ENCODE measurements around the gene OMA1. TPM values are rescaled to one million over a fixed set of nuclear protein-coding genes. Genes with fewer than 3 reads are reported as not detected.

OMA1 gene
- total and polyA plus RNA-seq, 2 of the 4 experiments (the other 2 are of a cell fraction): 5.9 to 6.4 TPM

DNA sequence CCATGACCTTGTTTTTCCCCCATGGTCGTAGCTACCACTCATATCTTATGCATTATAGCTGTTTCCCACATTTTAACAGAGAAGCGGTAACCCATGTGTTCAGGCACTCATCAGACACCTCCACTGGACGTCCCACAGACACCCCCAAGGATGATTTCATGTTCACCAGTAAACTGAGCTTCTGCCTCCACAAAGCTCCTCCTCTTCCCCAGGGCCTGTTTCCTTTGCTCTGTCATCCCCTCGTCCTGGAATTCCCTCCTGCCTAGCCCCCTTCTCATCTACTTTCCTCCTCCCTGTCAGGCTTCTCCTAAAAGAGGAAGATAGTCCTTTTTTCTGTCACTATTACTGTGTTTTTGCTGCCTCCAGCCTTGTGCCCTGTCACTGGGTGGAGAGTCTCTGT is 111.2 kb downstream of the OMA1 start:
- H3K27me3 ChIP-seq (ENCODE audit: control insufficient read depth, insufficient read depth, low read length): no peaks in the 10 kb centered on the region; the same call in 1 of the 2 replicates
- H3K4me1 ChIP-seq (ENCODE audit: control insufficient read depth, insufficient read depth, low read length): peaks cover 6% of the 10 kb centered on the region; the same call in 1 of the 2 replicates
- no peak overlapping the region for H4K5ac ChIP-seq (ENCODE audit: low read depth, low read length)
- CTCF ChIA-PET: no interaction called here
- POLR2A ChIA-PET (ENCODE audit: unreplicated experiment): no interaction called here
- no TSS peak for BruUV-seq (replicated peaks)
- H3K56ac ChIP-seq (ENCODE audit: extremely low read depth, insufficient read depth, low read length): no peak overlapping the region
- no peak overlapping the region for H2AK5ac ChIP-seq (ENCODE audit: low read depth, low read length)
- H3K4me2 ChIP-seq (ENCODE audit: low read depth, low read length): no peak overlapping the region
- H3K4me3 ChIP-seq (ENCODE audit: insufficient read depth, low read depth, low read length): no peak overlapping the region
- no peak overlapping the region for H3K9ac ChIP-seq (ENCODE audit: low read depth, low read length)
- intact Hi-C loops (cut with micrococcal nuclease): no loop called here
- no peak overlapping the region for H3K23ac ChIP-seq (ENCODE audit: low read depth, low read length)
- H3K79me1 ChIP-seq (ENCODE audit: low read depth in 1 of 2, low read length in 2 of 2): no peaks in the 10 kb centered on the region
- H3K9me3 ChIP-seq (ENCODE audit: control insufficient read depth, insufficient read depth, low read length): no peaks in the 10 kb centered on the region
- H2BK5ac ChIP-seq (ENCODE audit: low read depth, low read length, poor library complexity, severe bottlenecking): no peak overlapping the region
- no peak overlapping the region for H2BK15ac ChIP-seq (ENCODE audit: low read depth, low read length)
- no peaks in the 10 kb centered on the region for H4K20me1 ChIP-seq (ENCODE audit: insufficient read depth, low read length)
- no peaks in the 10 kb centered on the region for H3K36me3 ChIP-seq (ENCODE audit: control insufficient read depth, insufficient read depth, low read length)
- no peak overlapping the region for H4K91ac ChIP-seq (ENCODE audit: insufficient read depth, low read depth, low read length)
- no peak overlapping the region for H3K27ac ChIP-seq (ENCODE audit: insufficient read depth, low read length)
- in situ Hi-C loops (cut with MboI; ENCODE audit: low sequenced_read_pairs): no loop called here
- peak overlapping the region; percentile 39 for H2AFZ ChIP-seq (replicated peaks; ENCODE audit: low read length, poor library complexity)
- no peak overlapping the region for H3K18ac ChIP-seq (ENCODE audit: low read depth, low read length)
- DNase-seq (no peak), ATAC-seq (ENCODE audit: low read depth) (no peak)
- dilution Hi-C loops (cut with HindIII; ENCODE audit: low sequenced_read_pairs, unreplicated experiment): no loop called here
- no peak overlapping the region for H2BK120ac ChIP-seq (ENCODE audit: low read depth, low read length)
- H2BK20ac ChIP-seq (ENCODE audit: low read depth, low read length): no peak overlapping the region
- H4K8ac ChIP-seq (ENCODE audit: low read depth in 2 of 2, low read length in 2 of 2): no peak overlapping the region
- no peak overlapping the region for H2AK9ac ChIP-seq (replicated peaks; ENCODE audit: low read depth, low read length, poor library complexity)
- 72% methylated on average over 2 of the region's 4 CpGs; no CpG with 5 or more reads in 1 of the 2 experiments for WGBS, 2 experiments (ENCODE audit: extremely low coverage in 2 of 2, insufficient read length in 1 of 2)
- TF ChIP-seq RCOR1 (IDR thresholded peaks at IDR 0.05; ENCODE audit: insufficient replicate concordance, low read length): no peak
- TF ChIP-seq MAFK (IDR thresholded peaks at IDR 0.05; ENCODE audit: low read depth, low read length): no peak
- TF ChIP-seq MXI1 (IDR thresholded peaks at IDR 0.05; ENCODE audit: borderline replicate concordance, low read depth, low read length): no peak
- TF ChIP-seq SMC3 (IDR thresholded peaks at IDR 0.05; ENCODE audit: low read depth, low read length): no peak
- TF ChIP-seq POLR2A (IDR thresholded peaks at IDR 0.05; ENCODE audit: low read depth, low read length): no peak
- TF ChIP-seq, protein P1, sequence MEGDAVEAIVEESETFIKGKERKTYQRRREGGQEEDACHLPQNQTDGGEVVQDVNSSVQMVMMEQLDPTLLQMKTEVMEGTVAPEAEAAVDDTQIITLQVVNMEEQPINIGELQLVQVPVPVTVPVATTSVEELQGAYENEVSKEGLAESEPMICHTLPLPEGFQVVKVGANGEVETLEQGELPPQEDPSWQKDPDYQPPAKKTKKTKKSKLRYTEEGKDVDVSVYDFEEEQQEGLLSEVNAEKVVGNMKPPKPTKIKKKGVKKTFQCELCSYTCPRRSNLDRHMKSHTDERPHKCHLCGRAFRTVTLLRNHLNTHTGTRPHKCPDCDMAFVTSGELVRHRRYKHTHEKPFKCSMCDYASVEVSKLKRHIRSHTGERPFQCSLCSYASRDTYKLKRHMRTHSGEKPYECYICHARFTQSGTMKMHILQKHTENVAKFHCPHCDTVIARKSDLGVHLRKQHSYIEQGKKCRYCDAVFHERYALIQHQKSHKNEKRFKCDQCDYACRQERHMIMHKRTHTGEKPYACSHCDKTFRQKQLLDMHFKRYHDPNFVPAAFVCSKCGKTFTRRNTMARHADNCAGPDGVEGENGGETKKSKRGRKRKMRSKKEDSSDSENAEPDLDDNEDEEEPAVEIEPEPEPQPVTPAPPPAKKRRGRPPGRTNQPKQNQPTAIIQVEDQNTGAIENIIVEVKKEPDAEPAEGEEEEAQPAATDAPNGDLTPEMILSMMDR (conservative IDR thresholded peaks at IDR 0.05; ENCODE audit: low read depth, low read length): no peak
- TF ChIP-seq RAD21 (IDR thresholded peaks at IDR 0.05; ENCODE audit: low read length): no peak
- TF ChIP-seq, protein P2, sequence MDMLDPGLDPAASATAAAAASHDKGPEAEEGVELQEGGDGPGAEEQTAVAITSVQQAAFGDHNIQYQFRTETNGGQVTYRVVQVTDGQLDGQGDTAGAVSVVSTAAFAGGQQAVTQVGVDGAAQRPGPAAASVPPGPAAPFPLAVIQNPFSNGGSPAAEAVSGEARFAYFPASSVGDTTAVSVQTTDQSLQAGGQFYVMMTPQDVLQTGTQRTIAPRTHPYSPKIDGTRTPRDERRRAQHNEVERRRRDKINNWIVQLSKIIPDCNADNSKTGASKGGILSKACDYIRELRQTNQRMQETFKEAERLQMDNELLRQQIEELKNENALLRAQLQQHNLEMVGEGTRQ (IDR thresholded peaks at IDR 0.05; ENCODE audit: low read depth, low read length): no peak
- TF ChIP-seq, protein P3, sequence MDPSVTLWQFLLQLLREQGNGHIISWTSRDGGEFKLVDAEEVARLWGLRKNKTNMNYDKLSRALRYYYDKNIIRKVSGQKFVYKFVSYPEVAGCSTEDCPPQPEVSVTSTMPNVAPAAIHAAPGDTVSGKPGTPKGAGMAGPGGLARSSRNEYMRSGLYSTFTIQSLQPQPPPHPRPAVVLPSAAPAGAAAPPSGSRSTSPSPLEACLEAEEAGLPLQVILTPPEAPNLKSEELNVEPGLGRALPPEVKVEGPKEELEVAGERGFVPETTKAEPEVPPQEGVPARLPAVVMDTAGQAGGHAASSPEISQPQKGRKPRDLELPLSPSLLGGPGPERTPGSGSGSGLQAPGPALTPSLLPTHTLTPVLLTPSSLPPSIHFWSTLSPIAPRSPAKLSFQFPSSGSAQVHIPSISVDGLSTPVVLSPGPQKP (IDR thresholded peaks at IDR 0.05; ENCODE audit: borderline replicate concordance, low read depth, low read length): no peak
- no peak overlapping the region for H3K4ac ChIP-seq (ENCODE audit: low read depth, low read length)
- no peak overlapping the region for H3K14ac ChIP-seq (replicated peaks; ENCODE audit: low read depth, low read length)
- H3K9me1 ChIP-seq (ENCODE audit: insufficient read depth, low read length): no peaks in the 10 kb centered on the region

All from IMR-90 (cell line).